K562 (cell line): ENCODE data around the gene ICAM2. TPM values are rescaled to one million over a fixed set of nuclear protein-coding genes. Genes with fewer than 3 reads are reported as not detected.

Experiments used
- ATAC-seq: fragments of 200-7000 bp; cut with Tn5 transposase; 3 replicates; pipeline ENCODE4 v1.9.1; 2020; ENCODE audit warnings: moderate library complexity
- BruUV-seq: library from RNA; stranded (reverse); fragments of 400-500 nt; replicated peaks from 2 replicates; lab custom pipeline; 2021; lab: Mats Ljungman, UMichigan
- CTCF ChIA-PET: fragments of 300-600 bp; formaldehyde crosslinking; extraction: SDS; loops from one replicate; lab custom pipeline; 2021; ENCODE audit warnings: low intra/inter-chr PET ratio; lab: Yijun Ruan, JAX
- POLR2A ChIA-PET: fragments of 300-600, 350-650 bp; sonication (Branson Sonifier 250); formaldehyde crosslinking; extraction: SDS; loops from one replicate; lab custom pipeline; 2021; ENCODE audit warnings: antibody characterized with exemption, inconsistent platforms; lab: Yijun Ruan, JAX
- DNase-seq, 4 experiments: peaks; one replicate each; pipeline versions ENCODE4 v3.0.0 to v3.0.0-alpha.2; 2011 to 2018; ENCODE audit warnings: low spot score in 3 of 4, mixed read lengths in 3 of 4; ENCODE audit errors: extremely low read depth in 1 of 4
- FAIRE-seq: peaks from 2 replicates; lab custom pipeline; 2011; peaks lifted over from hg19 to GRCh38; lab: Jason Lieb, UNC
- H2AFZ ChIP-seq: 2 replicates; pipeline ENCODE4 v1.6.0; 2011; ENCODE audit warnings: low read depth, low read length, control low read depth, inconsistent platforms
- H3K27ac ChIP-seq: fragments of 200-600 bp; 3 replicates; pipeline ENCODE4 v1.8.0; 2011; ENCODE audit warnings: low read depth, mild to moderate bottlenecking, control low read depth, inconsistent platforms, low read length, moderate library complexity, mixed read lengths; ENCODE audit errors: extremely low read depth
- H3K27me3 ChIP-seq, 2 experiments: fragments of 300-600 bp in 1 of 2; 2 replicates in 1 of 2; 3 replicates in 1 of 2; pipeline versions ENCODE4 v1.6.0 to v1.8.0; 2011; ENCODE audit warnings: inconsistent platforms in 2 of 2, low read length in 2 of 2, mild to moderate bottlenecking in 1 of 2, mixed read lengths in 1 of 2, moderate library complexity in 1 of 2; ENCODE audit not compliant: control insufficient read depth in 2 of 2, insufficient read depth in 2 of 2
- H3K36me3 ChIP-seq: fragments of 300-600 bp; 3 replicates; pipeline ENCODE4 v1.8.0; 2011; ENCODE audit warnings: mild to moderate bottlenecking, low read length, inconsistent platforms; ENCODE audit not compliant: control insufficient read depth, insufficient read depth
- H3K4me1 ChIP-seq, 2 experiments: fragments of 200-600 bp in 1 of 2; replicated peaks in 1 of 2; 2 replicates in 1 of 2; 3 replicates in 1 of 2; pipeline versions ENCODE4 v1.5.1 to v1.8.0; 2011; ENCODE audit warnings: inconsistent platforms in 2 of 2, low read length in 2 of 2, mild to moderate bottlenecking in 1 of 2, mixed read lengths in 1 of 2, moderate library complexity in 1 of 2; ENCODE audit not compliant: control insufficient read depth in 2 of 2, insufficient read depth in 2 of 2
- H3K4me2 ChIP-seq: 2 replicates; pipeline ENCODE4 v1.6.1; 2011; ENCODE audit warnings: low read length, control low read depth, inconsistent platforms, mixed read lengths; ENCODE audit not compliant: insufficient read depth
- H3K4me3 ChIP-seq: fragments of 200-600 bp; sonication (generic), shearing (Covaris generic); 2 replicates; pipeline ENCODE4 v1.5.1; 2016; ENCODE audit warnings: control low read depth, inconsistent platforms
- H3K79me2 ChIP-seq: fragments of 200-600 bp; 3 replicates; pipeline ENCODE4 v1.8.0; 2011; ENCODE audit warnings: low read length, inconsistent platforms; ENCODE audit not compliant: control insufficient read depth, insufficient read depth
- H3K9ac ChIP-seq, 2 experiments: 2 replicates each; pipeline versions ENCODE4 v1.6.0 to v1.6.1; 2011; ENCODE audit warnings: low read depth in 2 of 2, low read length in 2 of 2, control low read depth in 1 of 2, inconsistent platforms in 1 of 2, mild to moderate bottlenecking in 1 of 2, mixed read lengths in 1 of 2; ENCODE audit not compliant: insufficient read depth in 1 of 2
- H3K9me1 ChIP-seq: one replicate; pipeline ENCODE4 v1.6.0; 2011; ENCODE audit warnings: inconsistent platforms, mild to moderate bottlenecking, low read length, moderate library complexity; ENCODE audit not compliant: control insufficient read depth, insufficient read depth
- H3K9me3 ChIP-seq: replicated peaks from 2 replicates; pipeline ENCODE4 v1.5.1; 2011; ENCODE audit warnings: low read depth, low read length, inconsistent platforms; ENCODE audit not compliant: control insufficient read depth, insufficient read depth
- H4K20me1 ChIP-seq: replicated peaks from 2 replicates; pipeline ENCODE4 v1.6.1; 2011; ENCODE audit warnings: low read length, inconsistent platforms, mixed read lengths; ENCODE audit not compliant: control insufficient read depth, insufficient read depth
- ETV6 ChIP-seq, 3 experiments: fragments of 150-350 bp in 1 of 3; sonication (generic) in 1 of 3; formaldehyde crosslinking in 1 of 3; IDR thresholded peaks; 2 replicates each; pipeline versions ENCODE4 v1.6.1 to v1.8.0; 2014 to 2022; ENCODE audit warnings: borderline replicate concordance in 2 of 3, low read depth in 2 of 3, antibody characterized with exemption in 1 of 3, low read length in 1 of 3, mild to moderate bottlenecking in 1 of 3, missing genetic modification reagents in 1 of 3
- MBD2 ChIP-seq: sonication (generic); IDR thresholded peaks from 2 replicates; pipeline ENCODE4 v1.6.1; 2016; ENCODE audit warnings: low read depth, borderline replicate concordance
- MTA2 ChIP-seq: fragments of 450-650 bp; IDR thresholded peaks from 2 replicates; pipeline ENCODE4 v1.6.1; 2016; ENCODE audit warnings: low read depth
- NCOA4 ChIP-seq: fragments of 450-650 bp; IDR thresholded peaks from 2 replicates; pipeline ENCODE4 v1.6.1; 2018; ENCODE audit warnings: mild to moderate bottlenecking; ENCODE audit not compliant: partially characterized antibody
- PTTG1 ChIP-seq: fragments of 450-650 bp; IDR thresholded peaks from 2 replicates; pipeline ENCODE4 v1.6.1; 2016; ENCODE audit warnings: low read depth, mild to moderate bottlenecking, missing genetic modification characterization, missing compliant biosample characterization
- ZNF232 ChIP-seq: sonication (generic); formaldehyde crosslinking; IDR thresholded peaks from 2 replicates; pipeline ENCODE4 v1.8.0; 2022; ENCODE audit warnings: mild to moderate bottlenecking, missing genetic modification reagents
- ZNF263 ChIP-seq: sonication (generic); formaldehyde crosslinking; IDR thresholded peaks from 2 replicates; pipeline ENCODE4 v1.8.0; 2022; ENCODE audit warnings: mild to moderate bottlenecking, missing genetic modification reagents, borderline replicate concordance
- ZNF316 ChIP-seq: fragments of 450-650 bp; IDR thresholded peaks from 2 replicates; pipeline ENCODE4 v1.6.1; 2016
- WGBS: fragments of 100-300 bp; shearing (Covaris generic); methylation state at CpG from one replicate; pipeline ENCODE4 v1.1.6; 2016; ENCODE audit warnings: low coverage, mixed read lengths; ENCODE audit not compliant: insufficient coverage; ENCODE audit errors: missing lambda C conversion rate; 5-methylcytosine and 5-hydroxymethylcytosine counted together
- in situ Hi-C: fragments of 300-500 bp; cut with MboI; formaldehyde crosslinking; loops from 4 replicates; pipeline ENCODE4 v1.15.0; 2018; ENCODE audit warnings: inconsistent platforms, mixed read lengths
- intact Hi-C: fragments of 100-400 bp; cut with micrococcal nuclease; formaldehyde crosslinking; loops from 2 replicates; pipeline ENCODE4 v1.14.2; 2022
- polyA plus RNA-seq, 8 experiments: library from polyadenylated mRNA; depleted of rRNA in 4 of 8; stranded (reverse) in 5 of 8; unstranded in 3 of 8; fragments of >200 nt; fragmentation: Nextera tagmentation in 2 of 8; fragmentation: Illumina TruSeq in 1 of 8; extraction: Ambion mirVana in 2 of 8; extraction: Trizol in 1 of 8; gene quantifications; 2 replicates each; pipeline versions ENCODE4 v1.2.1 to v1.2.3, GENCODE V29; 2011 to 2014; ENCODE audit warnings: inconsistent platforms in 1 of 8, missing spikeins in 1 of 8
- total RNA-seq, 7 experiments: library from RNA; depleted of rRNA in 6 of 7; stranded (reverse); fragments of >200 nt in 6 of 7; fragmentation: Illumina TruSeq in 2 of 7; extraction: Trizol in 2 of 7; gene quantifications; 2 replicates each; pipeline versions ENCODE4 v1.2.1 to v1.2.3, GENCODE V29; 2011 to 2021; ENCODE audit warnings: low replicate concordance in 1 of 7
- TF ChIP-seq, protein P1 (sequence below): sonication (generic); formaldehyde crosslinking; IDR thresholded peaks from 2 replicates; pipeline ENCODE4 v1.8.1; 2023; ENCODE audit warnings: mild to moderate bottlenecking, missing genetic modification reagents, moderate library complexity
- TF ChIP-seq, protein P2 (sequence below): fragments of 200-800 bp; sonication (Bioruptor generic); IDR thresholded peaks from 2 replicates; pipeline ENCODE4 v1.6.1; 2016; ENCODE audit warnings: missing genetic modification characterization, missing compliant biosample characterization
- TF ChIP-seq, protein P3 (sequence below): sonication (generic); formaldehyde crosslinking; IDR thresholded peaks from 2 replicates; pipeline ENCODE4 v1.8.0; 2022; ENCODE audit warnings: mild to moderate bottlenecking, missing genetic modification reagents

Gene ICAM2
- total and polyA plus RNA-seq, 9 of the 15 experiments (the other 6 are each of a cell fraction or from before 2014, with no cell fraction given): 37.9 to 89.4 (median 60.6) TPM

DNA sequence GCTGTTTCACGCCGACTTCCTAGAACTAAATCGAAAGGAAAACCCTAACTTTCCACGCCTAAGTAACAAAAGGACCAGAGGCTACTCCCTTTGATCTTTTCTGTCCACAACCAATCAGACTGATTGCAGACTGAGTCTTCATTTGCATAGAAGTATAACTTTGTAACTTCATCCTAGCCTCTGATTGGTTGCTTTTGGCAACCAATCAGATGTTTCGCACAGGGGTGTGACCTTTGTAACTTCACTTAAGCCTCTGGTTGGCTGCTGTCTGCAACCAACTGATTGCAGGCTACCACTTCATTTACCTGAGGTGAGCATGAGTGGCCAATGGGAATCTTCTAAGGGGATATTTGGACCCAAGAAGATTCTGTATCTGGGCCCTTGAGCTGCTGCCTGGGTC lies 17.4 kb upstream of the ICAM2 start (continued):
- no peak for TF ChIP-seq ZNF316

DNA sequence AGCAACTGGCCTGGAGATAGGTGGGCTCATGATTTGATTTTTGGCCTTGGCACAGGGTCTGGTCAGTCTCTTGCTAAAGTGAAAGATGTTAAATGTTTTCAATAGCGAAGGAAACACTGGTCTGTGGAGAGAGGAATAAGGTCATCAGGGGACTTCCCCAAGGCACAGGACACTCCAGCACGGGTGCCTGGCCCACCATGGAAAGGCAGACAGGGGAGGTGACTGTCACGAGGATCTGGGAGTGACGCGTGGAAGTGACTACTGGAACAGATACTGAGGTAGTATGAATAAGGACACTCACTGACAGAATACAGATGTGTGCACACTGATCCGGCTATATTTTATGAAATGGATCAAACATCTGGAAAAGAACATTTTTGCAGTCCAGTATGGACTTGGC lies 16.7 kb upstream of the ICAM2 start:
- H3K4me1 ChIP-seq: peaks cover 0 to 4% of the 10 kb centered on the region in 2 experiments; a peak in 3 of 5 replicates
- no peak overlapping the region for H2AFZ ChIP-seq
- CTCF ChIA-PET: interaction anchor here (0.6 kb wide), 1 partner anchor 13 kb away, joined by 4 read pairs; no protein-coding TSS in a partner anchor
- 80% methylated on average over 6 of the region's 6 CpGs for WGBS
- no peaks in the 10 kb centered on the region for H3K9me1 ChIP-seq
- H3K27me3 ChIP-seq: no peaks in the 10 kb centered on the region
- ATAC-seq: no peak
- in situ Hi-C loops: loop anchor here (10.0 kb wide), 1 partner anchor 98 kb away; the partner anchor contains the start of gene ERN1
- intact Hi-C loops: no loop called here
- DNase-seq: no peak
- no peak overlapping the region for H3K27ac ChIP-seq
- H3K4me3 ChIP-seq: no peak overlapping the region
- BruUV-seq: no TSS peak
- H4K20me1 ChIP-seq: no peaks in the 10 kb centered on the region
- H3K9me3 ChIP-seq: no peaks in the 10 kb centered on the region
- POLR2A ChIA-PET: interaction anchor here (1.2 kb wide), 1 partner anchor 9 kb away, joined by 3 read pairs; no protein-coding TSS in a partner anchor
- H3K4me2 ChIP-seq: no peak overlapping the region; the same call in 1 of the 2 replicates
- H3K9ac ChIP-seq: no peak overlapping the region
- no peaks in the 10 kb centered on the region for H3K79me2 ChIP-seq
- FAIRE-seq: no peak
- H3K36me3 ChIP-seq: peaks cover 4% of the 10 kb centered on the region; the same call in 1 of the 3 replicates
- TF ChIP-seq PTTG1 (tag) (no peak), NCOA4 (no peak), MBD2 (no peak), ZNF232 (CRISPR knock-in tag) (no peak), ZNF263 (CRISPR knock-in tag) (no peak), ETV6 (IDR thresholded peaks at IDR 0.05; ENCODE audit: borderline replicate concordance in 1 of 2, low read depth in 2 of 2, low read length in 1 of 2) (no peak), ETV6 (CRISPR knock-in tag; IDR thresholded peaks at IDR 0.05; ENCODE audit: borderline replicate concordance) (no peak), MTA2 (no peak)
- TF ChIP-seq, protein P1, sequence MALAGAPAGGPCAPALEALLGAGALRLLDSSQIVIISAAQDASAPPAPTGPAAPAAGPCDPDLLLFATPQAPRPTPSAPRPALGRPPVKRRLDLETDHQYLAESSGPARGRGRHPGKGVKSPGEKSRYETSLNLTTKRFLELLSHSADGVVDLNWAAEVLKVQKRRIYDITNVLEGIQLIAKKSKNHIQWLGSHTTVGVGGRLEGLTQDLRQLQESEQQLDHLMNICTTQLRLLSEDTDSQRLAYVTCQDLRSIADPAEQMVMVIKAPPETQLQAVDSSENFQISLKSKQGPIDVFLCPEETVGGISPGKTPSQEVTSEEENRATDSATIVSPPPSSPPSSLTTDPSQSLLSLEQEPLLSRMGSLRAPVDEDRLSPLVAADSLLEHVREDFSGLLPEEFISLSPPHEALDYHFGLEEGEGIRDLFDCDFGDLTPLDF (CRISPR knock-in tag): no peak
- TF ChIP-seq, protein P2, sequence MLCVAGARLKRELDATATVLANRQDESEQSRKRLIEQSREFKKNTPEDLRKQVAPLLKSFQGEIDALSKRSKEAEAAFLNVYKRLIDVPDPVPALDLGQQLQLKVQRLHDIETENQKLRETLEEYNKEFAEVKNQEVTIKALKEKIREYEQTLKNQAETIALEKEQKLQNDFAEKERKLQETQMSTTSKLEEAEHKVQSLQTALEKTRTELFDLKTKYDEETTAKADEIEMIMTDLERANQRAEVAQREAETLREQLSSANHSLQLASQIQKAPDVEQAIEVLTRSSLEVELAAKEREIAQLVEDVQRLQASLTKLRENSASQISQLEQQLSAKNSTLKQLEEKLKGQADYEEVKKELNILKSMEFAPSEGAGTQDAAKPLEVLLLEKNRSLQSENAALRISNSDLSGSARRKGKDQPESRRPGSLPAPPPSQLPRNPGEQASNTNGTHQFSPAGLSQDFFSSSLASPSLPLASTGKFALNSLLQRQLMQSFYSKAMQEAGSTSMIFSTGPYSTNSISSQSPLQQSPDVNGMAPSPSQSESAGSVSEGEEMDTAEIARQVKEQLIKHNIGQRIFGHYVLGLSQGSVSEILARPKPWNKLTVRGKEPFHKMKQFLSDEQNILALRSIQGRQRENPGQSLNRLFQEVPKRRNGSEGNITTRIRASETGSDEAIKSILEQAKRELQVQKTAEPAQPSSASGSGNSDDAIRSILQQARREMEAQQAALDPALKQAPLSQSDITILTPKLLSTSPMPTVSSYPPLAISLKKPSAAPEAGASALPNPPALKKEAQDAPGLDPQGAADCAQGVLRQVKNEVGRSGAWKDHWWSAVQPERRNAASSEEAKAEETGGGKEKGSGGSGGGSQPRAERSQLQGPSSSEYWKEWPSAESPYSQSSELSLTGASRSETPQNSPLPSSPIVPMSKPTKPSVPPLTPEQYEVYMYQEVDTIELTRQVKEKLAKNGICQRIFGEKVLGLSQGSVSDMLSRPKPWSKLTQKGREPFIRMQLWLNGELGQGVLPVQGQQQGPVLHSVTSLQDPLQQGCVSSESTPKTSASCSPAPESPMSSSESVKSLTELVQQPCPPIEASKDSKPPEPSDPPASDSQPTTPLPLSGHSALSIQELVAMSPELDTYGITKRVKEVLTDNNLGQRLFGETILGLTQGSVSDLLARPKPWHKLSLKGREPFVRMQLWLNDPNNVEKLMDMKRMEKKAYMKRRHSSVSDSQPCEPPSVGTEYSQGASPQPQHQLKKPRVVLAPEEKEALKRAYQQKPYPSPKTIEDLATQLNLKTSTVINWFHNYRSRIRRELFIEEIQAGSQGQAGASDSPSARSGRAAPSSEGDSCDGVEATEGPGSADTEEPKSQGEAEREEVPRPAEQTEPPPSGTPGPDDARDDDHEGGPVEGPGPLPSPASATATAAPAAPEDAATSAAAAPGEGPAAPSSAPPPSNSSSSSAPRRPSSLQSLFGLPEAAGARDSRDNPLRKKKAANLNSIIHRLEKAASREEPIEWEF (CRISPR knock-in tag): no peak
- TF ChIP-seq, protein P3, sequence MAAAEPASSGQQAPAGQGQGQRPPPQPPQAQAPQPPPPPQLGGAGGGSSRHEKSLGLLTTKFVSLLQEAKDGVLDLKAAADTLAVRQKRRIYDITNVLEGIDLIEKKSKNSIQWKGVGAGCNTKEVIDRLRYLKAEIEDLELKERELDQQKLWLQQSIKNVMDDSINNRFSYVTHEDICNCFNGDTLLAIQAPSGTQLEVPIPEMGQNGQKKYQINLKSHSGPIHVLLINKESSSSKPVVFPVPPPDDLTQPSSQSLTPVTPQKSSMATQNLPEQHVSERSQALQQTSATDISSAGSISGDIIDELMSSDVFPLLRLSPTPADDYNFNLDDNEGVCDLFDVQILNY: no peak
